Effector CD4-positive, alpha-beta T cell (primary cell): ENCODE data around the gene TELO2.

Experiments used
- DNase-seq: peaks from one replicate; pipeline ENCODE4 v3.0.0-alpha.2; 2020

TELO2 gene

DNA sequence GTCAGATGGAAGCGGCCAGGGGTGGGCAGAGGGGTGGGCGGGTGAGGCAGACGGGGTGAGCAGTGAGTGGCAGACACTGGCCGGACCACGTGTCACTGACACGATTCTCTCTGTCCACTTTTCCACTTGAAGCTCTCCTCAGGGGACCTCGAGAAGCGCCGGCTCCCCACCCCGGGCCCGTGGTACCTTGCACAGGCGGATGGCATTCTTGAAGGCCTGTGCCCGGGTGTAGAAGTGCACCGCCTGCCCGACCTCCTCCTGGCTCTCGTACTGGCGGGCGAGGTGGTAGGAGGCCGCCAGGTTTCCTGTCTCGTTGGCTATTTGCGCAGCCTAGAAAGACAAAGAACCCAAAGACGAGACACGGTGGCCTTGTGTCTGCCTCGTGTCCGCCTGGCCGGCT is 31.2 kb downstream of the TELO2 start:
- DNase-seq = no peak

- DNase-seq = no peak
Measured at GRCh38 chr16:1525871-1526607, 32.9 kb downstream of the TELO2 start.

DNA sequence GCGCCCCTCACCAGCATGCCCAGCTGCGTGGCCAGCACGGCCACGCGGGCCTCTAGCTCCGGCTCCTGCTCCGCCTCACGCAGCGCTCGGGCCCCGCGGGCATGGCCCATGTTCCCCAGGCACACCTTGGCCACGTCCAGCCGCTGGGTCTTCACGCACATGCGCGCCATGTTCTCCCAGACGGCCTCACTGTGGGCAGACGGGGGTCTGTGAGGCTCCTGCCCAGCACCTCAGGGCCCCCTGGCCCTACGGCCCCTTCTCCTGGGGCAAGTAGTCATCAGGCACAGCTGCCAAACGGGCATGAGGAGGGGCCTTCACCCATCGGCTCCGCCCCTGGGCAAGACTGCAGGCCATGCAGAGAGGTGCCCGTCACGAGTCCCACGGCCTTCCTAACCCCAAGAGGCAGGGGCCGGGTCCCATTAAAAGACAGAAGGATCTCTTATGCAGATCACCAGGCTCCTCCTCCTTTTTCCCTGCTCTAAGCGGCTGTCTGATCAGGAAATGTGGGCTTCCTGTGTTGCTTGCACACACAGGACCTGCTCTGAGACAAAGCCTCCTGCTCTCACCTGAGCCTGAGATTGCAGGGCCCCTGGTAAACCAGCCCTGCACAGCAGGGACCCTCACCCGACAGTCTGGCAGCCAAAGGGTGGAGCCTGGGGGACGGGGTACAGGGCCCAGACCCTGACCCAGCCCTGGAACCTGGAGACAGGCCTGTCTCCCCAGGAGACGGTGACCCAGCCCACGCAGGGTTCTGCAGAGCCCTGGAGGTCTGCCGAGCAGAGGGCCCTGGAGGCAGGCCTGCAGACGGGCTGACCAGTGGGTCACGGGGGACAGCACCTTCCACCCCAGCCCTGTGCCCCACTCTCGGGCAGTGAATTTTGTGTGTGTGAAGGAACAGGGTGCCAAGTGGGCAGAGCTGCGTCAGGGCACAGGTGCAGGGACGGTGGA is 33.7 kb downstream of the TELO2 start:
- no peak for DNase-seq

GRCh38 chr16:1527836-1528811 is 35.0 kb downstream of the TELO2 start:
- DNase-seq = no peak

DNA sequence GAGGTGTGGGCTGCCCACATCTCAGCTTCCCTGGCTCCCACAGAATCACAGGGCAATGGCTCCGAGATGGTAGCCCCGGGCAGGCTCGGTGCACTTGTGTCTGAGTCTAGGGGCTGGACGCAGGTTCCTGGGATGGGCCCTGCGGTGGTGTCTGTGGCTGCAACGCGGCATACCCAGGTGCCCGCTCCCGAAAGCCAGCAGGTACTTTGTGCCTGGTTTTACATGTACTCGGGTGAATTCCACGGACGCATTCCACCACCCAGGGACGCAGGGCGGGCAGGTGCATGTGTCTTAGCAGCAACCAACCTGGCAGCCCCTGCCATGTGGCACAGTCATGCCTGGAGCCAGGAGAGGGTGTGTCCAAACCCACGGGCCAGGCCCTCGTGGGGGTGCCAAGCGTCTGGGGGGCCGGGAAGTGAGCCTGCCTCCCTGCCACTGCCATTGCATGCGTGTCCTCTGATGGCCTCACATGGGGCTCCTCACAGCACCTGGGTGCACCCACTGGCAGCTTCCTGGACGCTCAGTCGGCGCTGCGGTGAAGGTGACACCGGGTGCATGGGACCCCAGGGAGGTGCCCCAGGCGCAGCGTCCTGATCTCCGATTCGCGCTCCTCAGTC is 35.9 kb downstream of the TELO2 start:
- no peak for DNase-seq

DNA sequence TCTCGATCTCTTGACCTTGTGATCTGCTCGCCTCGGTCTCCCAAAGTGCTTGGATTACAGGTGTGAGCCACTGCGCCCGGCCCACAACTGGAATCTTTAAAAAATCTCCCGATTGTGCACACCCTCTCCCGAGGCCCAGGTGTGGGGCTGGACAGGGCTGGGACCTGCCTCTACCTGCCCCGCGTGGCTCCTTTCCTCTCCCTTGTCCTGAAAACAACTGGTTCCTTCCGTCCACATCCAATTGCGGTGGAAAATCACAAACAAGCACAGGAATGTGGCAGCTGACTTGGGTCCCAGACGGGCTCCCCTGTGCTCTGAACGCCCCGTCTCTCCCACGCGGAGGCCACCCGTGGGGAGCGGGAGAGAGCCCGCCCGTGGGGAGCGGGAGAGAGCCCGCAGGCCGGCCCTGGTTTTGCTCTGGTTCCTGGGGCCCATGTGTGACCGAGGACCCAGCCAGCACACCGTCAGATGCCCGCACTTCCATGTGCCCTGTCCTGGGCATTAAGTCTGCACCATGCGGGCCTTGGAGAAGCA is 37.3 kb downstream of the TELO2 start:
- DNase-seq = no peak

GRCh38 chr16:1530883-1531637 is 37.9 kb downstream of the TELO2 start:
- no peak for DNase-seq

DNA sequence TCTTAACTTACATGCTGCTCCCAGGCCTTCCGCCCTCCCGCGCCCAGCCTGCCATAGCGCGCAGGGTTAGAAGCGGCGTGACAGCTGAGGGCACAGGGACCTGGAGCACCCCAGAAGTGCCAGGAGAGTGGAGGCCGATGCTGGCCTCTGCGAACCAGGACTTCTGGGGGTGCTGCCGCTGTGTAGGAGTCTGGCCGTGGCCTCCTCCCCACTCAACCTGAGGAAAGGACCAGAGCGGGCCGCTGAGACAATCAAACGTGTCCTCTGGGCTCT is 38.4 kb downstream of the TELO2 start:
- no peak for DNase-seq

DNA sequence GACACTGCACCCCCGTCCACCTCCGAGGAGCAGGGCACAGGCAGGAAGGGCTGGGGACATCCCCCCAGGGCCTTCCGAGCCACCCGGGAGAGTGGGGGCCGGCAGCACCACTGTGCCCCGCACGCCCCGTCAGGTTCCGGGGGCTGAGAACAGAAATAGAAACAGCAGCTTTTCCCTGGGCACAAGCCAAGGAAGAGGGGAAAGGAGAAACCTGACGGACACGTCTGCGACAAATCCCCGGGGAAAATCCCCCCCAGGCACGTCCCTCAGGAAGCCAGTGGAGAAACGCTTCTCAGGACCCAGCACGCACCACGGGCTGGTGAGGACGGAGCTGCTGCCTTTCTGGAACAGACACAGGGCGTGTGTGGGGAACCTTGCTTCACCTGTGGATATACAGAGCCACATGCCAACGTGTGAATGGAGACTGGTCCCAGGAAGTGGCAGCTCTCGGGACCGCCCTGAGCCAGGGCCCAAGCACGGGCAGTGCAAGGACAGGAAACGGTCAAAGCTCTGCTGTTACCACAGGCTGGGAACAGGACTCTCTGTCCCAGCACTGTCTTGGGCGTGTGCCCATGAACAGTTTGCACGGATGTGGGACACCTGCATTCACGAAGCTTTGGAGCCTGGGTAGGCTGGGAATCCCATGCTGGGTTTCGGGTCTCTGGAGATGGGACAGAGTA is 39.1 kb downstream of the TELO2 start:
- no peak for DNase-seq

- no peak for DNase-seq
Measured at GRCh38 chr16:1532771-1533170, 39.6 kb downstream of the TELO2 start.

GRCh38 chr16:1533443-1533951 is 40.3 kb downstream of the TELO2 start, which contains the start of gene TMEM204:
Gene TMEM204 (plus strand): TSS chr16:1533666. CDS start chr16:1534276, 610 bp downstream.
- no peak for DNase-seq

DNA sequence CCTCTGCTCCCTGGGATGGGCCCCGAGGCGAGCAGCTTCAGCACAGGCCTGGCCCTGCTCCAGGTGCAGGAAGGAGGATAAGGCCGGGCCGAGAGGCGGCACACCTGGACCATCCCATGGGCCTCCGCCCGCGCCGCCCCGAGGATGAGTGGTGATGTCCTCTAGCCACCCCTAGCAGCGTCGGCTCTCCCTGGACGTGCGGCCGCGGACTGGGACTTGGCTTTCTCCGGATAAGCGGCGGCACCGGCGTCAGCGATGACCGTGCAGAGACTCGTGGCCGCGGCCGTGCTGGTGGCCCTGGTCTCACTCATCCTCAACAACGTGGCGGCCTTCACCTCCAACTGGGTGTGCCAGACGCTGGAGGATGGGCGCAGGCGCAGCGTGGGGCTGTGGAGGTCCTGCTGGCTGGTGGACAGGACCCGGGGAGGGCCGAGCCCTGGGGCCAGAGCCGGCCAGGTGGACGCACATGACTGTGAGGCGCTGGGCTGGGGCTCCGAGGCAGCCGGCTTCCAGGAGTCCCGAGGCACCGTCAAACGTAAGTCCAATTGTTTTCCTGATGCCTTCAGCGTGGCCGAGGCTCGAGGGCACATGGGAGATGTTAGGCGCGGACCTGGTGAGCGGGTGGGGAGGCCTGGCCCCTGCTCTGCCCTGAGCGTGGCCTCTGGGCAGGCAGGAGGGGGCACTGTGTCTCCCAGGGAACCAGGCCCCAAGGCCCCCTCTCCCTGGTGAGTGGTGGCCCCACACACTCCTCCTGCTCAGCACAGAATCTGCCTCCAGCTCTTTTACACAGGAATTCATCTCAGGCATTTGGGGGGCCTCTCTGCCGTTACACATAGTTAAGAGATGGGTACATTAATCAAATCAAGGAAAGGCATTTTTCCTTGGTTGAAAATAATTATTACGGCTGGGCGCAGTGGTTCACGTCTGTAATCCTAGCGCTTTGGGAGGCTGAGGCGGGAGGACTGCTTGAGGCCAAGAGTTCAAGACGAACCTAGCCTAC is 41.2 kb downstream of the TELO2 start:
- DNase-seq = no peak

- DNase-seq = no peak
Measured at GRCh38 chr16:1535391-1536291, 42.5 kb downstream of the TELO2 start.

GRCh38 chr16:1536601-1537000 is 43.4 kb downstream of the TELO2 start:
- DNase-seq = no peak

DNA sequence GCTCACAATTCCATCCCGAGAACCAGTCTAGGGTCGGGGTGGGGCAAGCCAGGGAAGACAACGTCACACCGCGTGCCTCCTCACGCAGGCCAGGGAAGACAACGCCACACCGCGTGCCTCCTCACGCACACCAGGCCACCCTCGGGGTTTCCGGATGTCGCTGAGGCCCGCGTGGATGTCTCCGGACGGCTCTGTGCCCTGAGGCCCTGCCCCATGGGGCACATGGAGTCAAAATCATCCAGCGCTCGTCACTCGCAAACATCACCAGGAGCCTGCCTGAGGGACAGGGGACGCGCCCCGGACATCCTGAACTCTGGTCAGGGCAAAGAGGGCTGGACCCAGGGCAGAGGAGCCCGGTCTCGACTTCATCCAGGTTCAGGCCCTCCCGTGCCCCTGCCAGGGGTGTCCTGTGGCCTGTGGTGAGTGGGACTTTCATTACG is 44.0 kb downstream of the TELO2 start:
- DNase-seq = no peak

GRCh38 chr16:1537763-1538289 is 44.7 kb downstream of the TELO2 start:
- no peak for DNase-seq

- no peak for DNase-seq
Measured at GRCh38 chr16:1538804-1539520, 45.8 kb downstream of the TELO2 start.
